NT2/D1 (cell line): ENCODE data around the gene ATP5PO.

Experiments used
- DNase-seq: peaks from one replicate; pipeline ENCODE4 v3.0.0-alpha.2; 2011; ENCODE audit warnings: low read depth, low spot score
- H3K27me3 ChIP-seq: 2 replicates; pipeline ENCODE4 v1.6.0; 2011; ENCODE audit warnings: mild to moderate bottlenecking; ENCODE audit not compliant: insufficient read length, insufficient read depth
- H3K36me3 ChIP-seq: 2 replicates; pipeline ENCODE4 v1.6.1; 2011; ENCODE audit warnings: mild to moderate bottlenecking, low read length, mixed read lengths; ENCODE audit not compliant: insufficient read depth, insufficient read length
- H3K4me1 ChIP-seq: 2 replicates; pipeline ENCODE4 v1.5.1; 2011; ENCODE audit not compliant: insufficient read depth, insufficient read length
- H3K4me3 ChIP-seq: 2 replicates; pipeline ENCODE4 v1.5.1; 2011; ENCODE audit warnings: low read depth; ENCODE audit not compliant: insufficient read length
- H3K9ac ChIP-seq: 2 replicates; pipeline ENCODE4 v1.6.0; 2011; ENCODE audit warnings: low read depth; ENCODE audit not compliant: insufficient read length
- H3K9me3 ChIP-seq: 2 replicates; pipeline ENCODE4 v1.5.1; 2011; ENCODE audit warnings: mild to moderate bottlenecking, low read length; ENCODE audit not compliant: insufficient read depth
- SUZ12 ChIP-seq: IDR thresholded peaks from 2 replicates; pipeline ENCODE4 v1.6.1; 2011; ENCODE audit not compliant: insufficient read length, insufficient read depth; ENCODE audit errors: extremely low read depth
- YY1 ChIP-seq: IDR thresholded peaks from 2 replicates; pipeline ENCODE4 v1.6.1; 2011; ENCODE audit not compliant: insufficient read length, insufficient read depth
- ZNF274 ChIP-seq: IDR thresholded peaks from 2 replicates; pipeline ENCODE4 v1.6.1; 2011; ENCODE audit warnings: mild to moderate bottlenecking, low read depth, low read length

ATP5PO gene

DNA sequence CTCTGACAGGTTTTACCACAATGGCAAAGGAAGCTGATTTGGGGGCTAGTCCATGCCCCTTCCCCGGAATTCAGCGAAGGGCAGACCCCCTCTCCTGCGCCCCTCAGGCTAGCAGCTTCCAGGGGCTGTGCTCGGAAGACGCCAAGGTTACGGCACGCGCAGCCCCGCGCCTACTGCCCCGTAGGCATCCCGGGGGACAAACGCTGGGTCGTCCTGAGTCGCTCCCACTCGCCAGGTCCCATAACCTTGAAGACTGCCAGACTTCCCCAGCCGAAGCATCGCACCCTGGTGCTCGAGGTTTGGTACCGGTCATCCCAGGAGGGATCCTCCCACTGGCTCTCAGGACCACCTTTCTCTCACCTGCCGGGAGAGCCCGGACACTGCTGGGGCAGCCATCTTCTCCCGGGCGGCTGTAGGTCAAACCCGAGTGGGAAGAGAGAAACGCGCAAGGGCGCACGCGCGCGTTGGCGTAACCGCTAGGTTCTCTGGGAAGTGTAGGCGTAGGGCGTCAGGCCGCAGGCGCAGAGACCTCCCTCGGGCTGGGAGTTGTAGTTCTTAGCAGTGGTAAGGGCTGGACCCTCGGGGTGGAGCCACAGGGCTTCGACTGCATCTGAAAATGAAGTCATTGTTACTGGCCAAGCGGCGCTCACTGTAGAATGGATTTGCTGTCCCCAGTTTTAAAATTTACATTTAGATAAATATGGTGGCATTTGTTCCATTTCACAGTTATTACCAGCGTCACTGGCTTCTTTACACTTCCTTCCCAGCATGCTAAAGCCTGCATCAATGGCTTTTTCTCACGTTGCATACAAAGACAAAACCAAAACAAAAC lies at the start of gene ATP5PO:
ATP5PO (minus strand) TSS at position 437 of the 832 bp plus-strand sequence; CDS start at position 396, 41 bp downstream.
- TF ChIP-seq YY1 (peak; percentile 79), ZNF274 (no peak), SUZ12 (no peak)
- peak within 1 kb of the TSS; percentile 96 for H3K4me3 ChIP-seq
- no peaks in the 10 kb centered on the region for H3K4me1 ChIP-seq
- H3K9ac ChIP-seq: peak within 1 kb of the TSS; percentile 100
- no peaks in the 10 kb centered on the region for H3K9me3 ChIP-seq
- peaks cover 42% of the 10 kb centered on the region for H3K36me3 ChIP-seq
- no peaks in the 10 kb centered on the region for H3K27me3 ChIP-seq
- peak; percentile 98 for DNase-seq

DNA sequence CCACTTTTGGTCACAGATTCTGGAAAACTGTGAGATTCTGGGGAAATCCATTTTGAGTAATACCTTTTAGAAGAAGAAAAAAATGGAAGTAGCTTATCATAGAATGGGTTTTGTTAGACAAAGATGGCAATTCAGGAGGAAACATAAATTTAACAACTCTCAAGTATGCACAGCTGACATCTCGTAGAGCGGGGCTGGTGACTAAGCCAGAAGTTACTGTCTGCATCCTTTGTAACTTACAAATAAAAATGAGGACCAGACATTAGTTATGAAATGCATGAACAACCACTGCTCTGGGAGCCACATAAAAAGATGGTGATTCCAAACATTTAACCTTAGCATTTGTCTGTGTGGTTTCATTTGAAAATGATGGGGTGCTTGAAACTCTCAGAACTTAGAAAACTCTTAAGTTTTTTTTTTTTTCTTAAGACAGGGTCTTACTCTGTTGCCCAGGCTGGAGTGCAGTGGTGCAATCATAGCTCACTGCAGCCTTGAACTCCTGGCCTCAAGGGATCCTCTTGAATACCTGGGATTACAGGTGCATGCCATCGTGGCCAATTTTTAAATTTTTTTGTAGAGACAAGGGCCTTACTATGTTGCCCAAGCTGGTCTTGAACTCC lies 49.2 kb upstream of the ATP5PO start:
- Histone ChIP-seq H3K4me3 (no peak overlapping the region), H3K27me3 (no peaks in the 10 kb centered on the region), H3K36me3 (peaks cover 24% of the 10 kb centered on the region), H3K9me3 (peaks cover 25% of the 10 kb centered on the region), H3K4me1 (no peaks in the 10 kb centered on the region), H3K9ac (no peak overlapping the region)
- TF ChIP-seq SUZ12 (no peak), ZNF274 (no peak), YY1 (no peak)
- DNase-seq: no peak

DNA sequence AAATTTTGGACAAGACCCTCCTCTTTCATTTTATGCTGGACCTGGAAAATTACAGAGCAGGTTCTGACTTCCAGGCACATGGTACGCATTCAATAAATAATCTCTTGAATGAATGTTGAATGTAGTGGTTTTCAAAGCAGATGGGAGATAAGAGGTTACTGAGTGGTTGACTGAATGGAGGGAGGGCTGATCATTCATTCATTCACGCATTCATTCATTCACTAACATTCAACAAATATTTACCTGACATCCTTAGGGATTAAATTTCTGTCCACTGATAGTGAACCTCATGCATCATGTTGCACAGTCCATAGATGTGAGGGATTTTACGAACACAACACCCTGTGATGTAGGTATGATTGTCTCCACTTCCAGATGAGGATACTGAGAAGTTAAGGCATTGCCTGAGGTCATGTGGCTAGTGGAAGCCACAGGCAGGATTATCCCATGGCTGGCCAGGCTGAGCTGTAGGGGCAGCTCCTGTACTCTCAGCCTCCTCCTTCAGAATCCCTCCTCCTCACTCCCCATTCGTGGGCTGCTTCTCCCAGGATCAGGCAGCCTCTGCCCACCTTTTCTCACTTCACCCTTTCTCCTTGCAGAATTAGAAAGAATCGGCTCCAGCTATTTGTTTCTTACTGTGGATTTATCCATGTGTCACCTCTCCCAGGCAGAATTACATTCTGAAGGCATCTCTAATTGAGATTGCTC lies 48.4 kb upstream of the ATP5PO start:
- no peak overlapping the region for H3K9ac ChIP-seq
- no peak overlapping the region for H3K4me3 ChIP-seq
- peaks cover 16% of the 10 kb centered on the region for H3K36me3 ChIP-seq
- H3K27me3 ChIP-seq: no peaks in the 10 kb centered on the region
- H3K4me1 ChIP-seq: no peaks in the 10 kb centered on the region
- TF ChIP-seq YY1 (no peak), SUZ12 (no peak), ZNF274 (no peak)
- no peak for DNase-seq
- peaks cover 33% of the 10 kb centered on the region for H3K9me3 ChIP-seq

DNA sequence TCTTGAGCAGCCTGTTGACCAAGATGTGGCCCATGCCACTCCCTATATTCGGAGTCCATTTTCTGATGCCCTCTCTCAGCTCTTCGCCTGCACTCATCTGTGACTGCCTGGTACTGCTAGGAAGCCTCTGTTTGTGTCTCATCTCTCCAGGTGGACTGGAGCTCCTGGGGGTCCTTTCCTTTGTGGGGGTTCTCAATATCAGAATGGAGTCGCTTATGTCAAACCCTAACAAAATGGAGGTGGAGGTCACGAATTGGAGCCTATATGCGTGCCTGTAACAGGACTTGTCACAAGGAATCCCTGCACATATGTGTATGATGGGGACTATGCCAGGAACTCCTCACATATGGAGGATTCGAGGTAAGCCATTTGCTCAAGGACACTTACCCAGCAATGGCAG lies 46.7 kb upstream of the ATP5PO start:
- Histone ChIP-seq H3K4me1 (no peaks in the 10 kb centered on the region), H3K36me3 (peaks cover 17% of the 10 kb centered on the region), H3K9ac (no peak overlapping the region), H3K9me3 (peaks cover 39% of the 10 kb centered on the region), H3K27me3 (no peaks in the 10 kb centered on the region), H3K4me3 (no peak overlapping the region)
- no peak for DNase-seq
- TF ChIP-seq ZNF274 (no peak), SUZ12 (no peak), YY1 (no peak)

GRCh38 chr21:33961061-33961460 lies 45.5 kb upstream of the ATP5PO start:
- no peaks in the 10 kb centered on the region for H3K27me3 ChIP-seq
- peaks cover 39% of the 10 kb centered on the region for H3K9me3 ChIP-seq

GRCh38 chr21:33959680-33960079 lies 44.1 kb upstream of the ATP5PO start:
- Histone ChIP-seq H3K36me3 (peaks cover 17% of the 10 kb centered on the region), H3K27me3 (no peaks in the 10 kb centered on the region), H3K9me3 (peaks cover 39% of the 10 kb centered on the region), H3K4me1 (no peaks in the 10 kb centered on the region), H3K4me3 (no peak overlapping the region), H3K9ac (no peak overlapping the region)
- no peak for DNase-seq
- no peak for TF ChIP-seq SUZ12
- TF ChIP-seq YY1: no peak
- TF ChIP-seq ZNF274: no peak

More at GRCh38 chr21:33961061-33961460, 45.5 kb upstream of the ATP5PO start:
- DNase-seq: no peak
- TF ChIP-seq SUZ12: no peak
- no peak for TF ChIP-seq YY1
- no peak for TF ChIP-seq ZNF274
- no peak overlapping the region for H3K4me3 ChIP-seq
- no peaks in the 10 kb centered on the region for H3K4me1 ChIP-seq
- peaks cover 17% of the 10 kb centered on the region for H3K36me3 ChIP-seq
- no peak overlapping the region for H3K9ac ChIP-seq

DNA sequence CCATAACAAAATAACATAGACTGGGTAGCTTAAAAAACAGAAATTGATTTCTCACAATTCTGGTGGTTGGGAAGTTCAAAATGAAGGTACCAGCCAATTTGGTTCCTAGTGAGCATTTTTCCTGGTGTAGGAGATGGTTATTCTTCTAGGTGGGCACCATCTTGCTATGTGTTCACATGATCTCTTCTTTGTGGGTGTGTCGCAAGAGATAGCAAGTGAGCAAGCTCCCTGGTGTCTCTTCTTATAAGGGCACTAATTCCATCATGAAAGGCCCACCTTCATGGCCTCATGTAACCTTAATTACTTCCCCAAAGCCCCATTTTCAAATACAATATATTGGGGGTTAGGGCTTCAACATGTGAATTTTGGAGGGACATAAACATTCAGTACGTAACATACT lies 38.8 kb upstream of the ATP5PO start:
- H3K4me1 ChIP-seq: no peaks in the 10 kb centered on the region
- peaks cover 10% of the 10 kb centered on the region for H3K9me3 ChIP-seq
- no peak overlapping the region for H3K9ac ChIP-seq
- H3K27me3 ChIP-seq: no peaks in the 10 kb centered on the region
- TF ChIP-seq SUZ12: no peak
- TF ChIP-seq ZNF274: no peak
- TF ChIP-seq YY1: no peak
- H3K4me3 ChIP-seq: no peak overlapping the region
- no peak for DNase-seq
- peaks cover 16% of the 10 kb centered on the region for H3K36me3 ChIP-seq
